Measurements from ENCODE around the gene CEACAM19. TPM values are rescaled to one million over a fixed set of nuclear protein-coding genes. Genes with fewer than 3 reads are reported as not detected.

The CEACAM19 gene
- total and polyA plus RNA-seq, 2 of the 8 experiments (the other 6 are each of a cell fraction or from before 2014, with no cell fraction given): 3.1 to 3.4 TPM

DNA sequence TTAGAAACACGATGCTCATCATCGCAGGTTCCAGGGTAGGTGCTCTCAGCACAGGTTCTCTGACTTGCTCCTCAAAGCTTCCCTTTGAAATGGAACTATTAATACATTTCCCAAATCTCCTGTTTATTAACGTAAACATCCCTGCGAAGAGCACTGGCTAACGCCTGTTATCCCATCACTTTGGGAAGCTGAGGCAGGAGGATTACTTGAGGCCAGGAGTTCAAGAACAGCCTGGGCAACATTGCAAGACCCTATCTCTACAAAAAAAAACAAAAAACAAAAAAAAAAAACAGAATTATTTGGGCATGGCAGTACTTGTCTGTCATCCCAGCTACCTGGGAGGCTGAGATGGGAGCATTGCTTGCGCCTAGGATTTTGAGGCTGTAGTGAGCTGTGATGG is 46.3 kb downstream of the CEACAM19 start:
- Histone ChIP-seq H2BK12ac (ENCODE audit: low read depth, low read length) (no peak overlapping the region; the same call in 1 of the 2 replicates), H2BK5ac (ENCODE audit: low read depth, low read length) (no peak overlapping the region), H4K20me1 (replicated peaks in 1 of 2; ENCODE audit: control insufficient read depth in 1 of 2, insufficient read depth in 2 of 2, low read length in 2 of 2) (no peaks in the 10 kb centered on the region), H3K56ac (replicated peaks; ENCODE audit: insufficient read length, low read depth, low read length) (no peak overlapping the region), H2BK120ac (replicated peaks; ENCODE audit: low read depth, low read length) (no peak overlapping the region), H3K18ac (ENCODE audit: extremely low read depth, low read length) (peak overlapping the region; percentile 32; the same call in 1 of the 2 replicates), H4K91ac (replicated peaks; ENCODE audit: insufficient read length, low read length) (no peak overlapping the region), H3K36me3 (ENCODE audit: control insufficient read depth in 2 of 4, insufficient read depth in 4 of 4, low read length in 3 of 4) (no peaks in the 10 kb centered on the region; a peak in 1 of 8 replicates), H3K9ac (replicated peaks in 1 of 4; ENCODE audit: extremely low read depth in 1 of 4, low read depth in 3 of 4, low read length in 3 of 4) (no peak overlapping the region), H3K14ac (ENCODE audit: insufficient read length) (no peak overlapping the region), H2BK20ac (ENCODE audit: low read length) (peak overlapping the region; percentile 80; the same call in 1 of the 2 replicates), H3K4me2 (ENCODE audit: insufficient read depth in 1 of 2, low read depth in 2 of 2, low read length in 2 of 2) (no peak overlapping the region; a peak in 1 of 4 replicates), H4K5ac (ENCODE audit: insufficient read length, low read depth, low read length) (no peak overlapping the region), H2AK5ac (ENCODE audit: low read depth, low read length) (0 out of 2 replicates have a peak overlapping the region, but pooled peaks have one; percentile 6), H3K4me1 (replicated peaks in 1 of 4; ENCODE audit: control insufficient read depth in 3 of 4, insufficient read depth in 4 of 4, low read length in 3 of 4) (peaks cover 0 to 12% (median 8%) of the 10 kb centered on the region in 4 experiments; a peak in 6 of 7 replicates), H3K27me3 (replicated peaks in 1 of 4; ENCODE audit: control insufficient read depth in 3 of 4, extremely low read depth in 1 of 4, insufficient read depth in 3 of 4, low read length in 3 of 4) (no peaks in the 10 kb centered on the region), H3K23ac (ENCODE audit: insufficient read length) (no peak overlapping the region), H3K4me3 (ENCODE audit: extremely low read depth in 1 of 4, insufficient read depth in 2 of 4, low read depth in 3 of 4, low read length in 4 of 4) (no peak overlapping the region), H3K79me1 (ENCODE audit: low read depth, low read length) (no peaks in the 10 kb centered on the region), H2AFZ (ENCODE audit: low read length) (no peak overlapping the region), H3K4ac (replicated peaks; ENCODE audit: insufficient read length, low read depth, low read length) (no peak overlapping the region), H2BK15ac (ENCODE audit: low read length) (no peak overlapping the region), H3K79me2 (ENCODE audit: control insufficient read depth in 1 of 2, insufficient read depth in 2 of 2, low read length in 2 of 2) (no peaks in the 10 kb centered on the region), H4K8ac (ENCODE audit: extremely low read depth, insufficient read depth, low read length) (no peak overlapping the region), H3K27ac (ENCODE audit: low read depth, low read length) (no peak overlapping the region), H3K23me2 (ENCODE audit: low read depth, low read length) (no peaks in the 10 kb centered on the region; the same call in 1 of the 2 replicates), H3K9me3 (ENCODE audit: insufficient read depth in 2 of 2, low read depth in 1 of 2, low read length in 1 of 2) (peaks cover 8 to 14% of the 10 kb centered on the region in 2 experiments)
- DNase-seq (ENCODE audit: low read depth in 1 of 2, low spot score in 2 of 2) (no peak), FAIRE-seq (no peak)
- CTCF ChIA-PET (ENCODE audit: partially characterized antibody): interaction anchor here (0.6 to 20.6 kb wide), 6 partner anchors 13 to 208 kb away, joined by 3 to 468 read pairs (median 3); no protein-coding TSS in a partner anchor
- 93% methylated on average over 6 of the region's 6 CpGs; no CpG with 5 or more reads in 1 of the 2 experiments for WGBS, 2 experiments (ENCODE audit: extremely low coverage in 1 of 2, insufficient coverage in 1 of 2, insufficient read length in 1 of 2, insufficient replicate concordance in 2 of 2, low coverage in 1 of 2, low lambda C conversion rate in 2 of 2, missing lambda C conversion rate in 1 of 2)
- POLR2A ChIA-PET (ENCODE audit: partially characterized antibody): interaction anchor here (0.9 to 1.1 kb wide), 3 partner anchors 27 to 393 kb away, joined by 3 read pairs; no protein-coding TSS in a partner anchor
- no peak for TF ChIP-seq ASH2L (IDR thresholded peaks at IDR 0.05; ENCODE audit: low read length)
- no peak for TF ChIP-seq RFX5 (IDR thresholded peaks at IDR 0.05; ENCODE audit: borderline replicate concordance, low read depth, low read length)
- TF ChIP-seq JUND (IDR thresholded peaks at IDR 0.05; ENCODE audit: low read length): no peak
- no peak for TF ChIP-seq SRF (IDR thresholded peaks at IDR 0.05; ENCODE audit: low read depth, low read length)
- no peak for TF ChIP-seq CHD2 (IDR thresholded peaks at IDR 0.05; ENCODE audit: low read length)
- TF ChIP-seq, protein P1, sequence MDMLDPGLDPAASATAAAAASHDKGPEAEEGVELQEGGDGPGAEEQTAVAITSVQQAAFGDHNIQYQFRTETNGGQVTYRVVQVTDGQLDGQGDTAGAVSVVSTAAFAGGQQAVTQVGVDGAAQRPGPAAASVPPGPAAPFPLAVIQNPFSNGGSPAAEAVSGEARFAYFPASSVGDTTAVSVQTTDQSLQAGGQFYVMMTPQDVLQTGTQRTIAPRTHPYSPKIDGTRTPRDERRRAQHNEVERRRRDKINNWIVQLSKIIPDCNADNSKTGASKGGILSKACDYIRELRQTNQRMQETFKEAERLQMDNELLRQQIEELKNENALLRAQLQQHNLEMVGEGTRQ (IDR thresholded peaks at IDR 0.05; ENCODE audit: low read length): no peak
- TF ChIP-seq TBP (IDR thresholded peaks at IDR 0.05; ENCODE audit: low read depth, low read length): no peak
- TF ChIP-seq BACH1 (IDR thresholded peaks at IDR 0.05; ENCODE audit: low read length): no peak
- TF ChIP-seq, protein P2, sequence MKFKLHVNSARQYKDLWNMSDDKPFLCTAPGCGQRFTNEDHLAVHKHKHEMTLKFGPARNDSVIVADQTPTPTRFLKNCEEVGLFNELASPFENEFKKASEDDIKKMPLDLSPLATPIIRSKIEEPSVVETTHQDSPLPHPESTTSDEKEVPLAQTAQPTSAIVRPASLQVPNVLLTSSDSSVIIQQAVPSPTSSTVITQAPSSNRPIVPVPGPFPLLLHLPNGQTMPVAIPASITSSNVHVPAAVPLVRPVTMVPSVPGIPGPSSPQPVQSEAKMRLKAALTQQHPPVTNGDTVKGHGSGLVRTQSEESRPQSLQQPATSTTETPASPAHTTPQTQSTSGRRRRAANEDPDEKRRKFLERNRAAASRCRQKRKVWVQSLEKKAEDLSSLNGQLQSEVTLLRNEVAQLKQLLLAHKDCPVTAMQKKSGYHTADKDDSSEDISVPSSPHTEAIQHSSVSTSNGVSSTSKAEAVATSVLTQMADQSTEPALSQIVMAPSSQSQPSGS (IDR thresholded peaks at IDR 0.05; ENCODE audit: low read length): no peak
- no peak for TF ChIP-seq BRCA1 (IDR thresholded peaks at IDR 0.05; ENCODE audit: low read depth, low read length)
- no peak for TF ChIP-seq CTBP2 (IDR thresholded peaks at IDR 0.05; ENCODE audit: borderline replicate concordance, insufficient read depth, insufficient read length, low read length)
- TF ChIP-seq YY1 (IDR thresholded peaks at IDR 0.05; ENCODE audit: low read depth, low read length): no peak
